ENCODE measurements around the gene HMG20A. TPM values are rescaled to one million over a fixed set of nuclear protein-coding genes. Genes with fewer than 3 reads are reported as not detected.

The HMG20A gene
- total RNA-seq, 2 donors from 2014 or later = 15.9 to 51.4 TPM

- no peak for TF ChIP-seq POLR2AphosphoS5 (IDR thresholded peaks at IDR 0.05)
- no peak for TF ChIP-seq POLR2A (IDR thresholded peaks at IDR 0.05)
- TF ChIP-seq CTCF (IDR thresholded peaks at IDR 0.05) = no peak
- Histone ChIP-seq H3K9me3 (no peaks in the 10 kb centered on the region), H3K36me3 (no peaks in the 10 kb centered on the region), H3K4me1 (replicated peaks) (no peaks in the 10 kb centered on the region), H3K27me3 (replicated peaks; ENCODE audit: insufficient read depth) (no peaks in the 10 kb centered on the region), H3K4me3 (no peak overlapping the region), H3K27ac (no peak overlapping the region)
- no peak for DNase-seq (ENCODE audit: low spot score)
- WGBS = 71% methylated on average over 5 of the region's 5 CpGs
- intact Hi-C loops (cut with DNase I) = no loop called here
Measured at GRCh38 chr15:77457191-77457904, 36.7 kb downstream of the HMG20A start.

GRCh38 chr15:77457905-77458265, 37.2 kb downstream of the HMG20A start:
- Histone ChIP-seq H3K36me3 (no peaks in the 10 kb centered on the region), H3K9me3 (no peaks in the 10 kb centered on the region), H3K27me3 (replicated peaks; ENCODE audit: insufficient read depth) (no peaks in the 10 kb centered on the region), H3K27ac (no peak overlapping the region), H3K4me1 (replicated peaks) (no peaks in the 10 kb centered on the region), H3K4me3 (no peak overlapping the region)
- intact Hi-C loops (cut with DNase I) = no loop called here
- TF ChIP-seq POLR2AphosphoS5 (IDR thresholded peaks at IDR 0.05) (no peak), CTCF (IDR thresholded peaks at IDR 0.05) (no peak), POLR2A (IDR thresholded peaks at IDR 0.05) (no peak)
- no peak for DNase-seq (ENCODE audit: low spot score)

GRCh38 chr15:77459031-77459430, 38.3 kb downstream of the HMG20A start:
- Histone ChIP-seq H3K4me1 (replicated peaks) (no peaks in the 10 kb centered on the region), H3K9me3 (no peaks in the 10 kb centered on the region), H3K4me3 (no peak overlapping the region), H3K36me3 (no peaks in the 10 kb centered on the region), H3K27me3 (replicated peaks; ENCODE audit: insufficient read depth) (no peaks in the 10 kb centered on the region), H3K27ac (no peak overlapping the region)
- no peak for DNase-seq (ENCODE audit: low spot score)
- TF ChIP-seq CTCF (IDR thresholded peaks at IDR 0.05) (no peak), POLR2AphosphoS5 (IDR thresholded peaks at IDR 0.05) (no peak), POLR2A (IDR thresholded peaks at IDR 0.05) (no peak)
- intact Hi-C loops (cut with DNase I) = no loop called here
- 92% methylated on average over 2 of the region's 2 CpGs for WGBS

GRCh38 chr15:77461486-77461885, 40.8 kb downstream of the HMG20A start:
- H3K4me1 ChIP-seq (replicated peaks) = no peaks in the 10 kb centered on the region
- H3K9me3 ChIP-seq = no peaks in the 10 kb centered on the region
- DNase-seq (ENCODE audit: low spot score) = no peak
- H3K4me3 ChIP-seq = no peak overlapping the region
- no peak overlapping the region for H3K27ac ChIP-seq
- intact Hi-C loops (cut with DNase I) = no loop called here
- H3K27me3 ChIP-seq (replicated peaks; ENCODE audit: insufficient read depth) = no peaks in the 10 kb centered on the region
- no peaks in the 10 kb centered on the region for H3K36me3 ChIP-seq
- TF ChIP-seq POLR2A (IDR thresholded peaks at IDR 0.05) = no peak
- TF ChIP-seq POLR2AphosphoS5 (IDR thresholded peaks at IDR 0.05) = no peak
- no peak for TF ChIP-seq CTCF (IDR thresholded peaks at IDR 0.05)

GRCh38 chr15:77464129-77464865, 43.6 kb downstream of the HMG20A start:
- no peak for TF ChIP-seq CTCF (IDR thresholded peaks at IDR 0.05)
- TF ChIP-seq POLR2AphosphoS5 (IDR thresholded peaks at IDR 0.05) = no peak
- no peak for TF ChIP-seq POLR2A (IDR thresholded peaks at IDR 0.05)
- no peak overlapping the region for H3K27ac ChIP-seq
- no peak for DNase-seq (ENCODE audit: low spot score)
- no peaks in the 10 kb centered on the region for H3K4me1 ChIP-seq (replicated peaks)
- no peaks in the 10 kb centered on the region for H3K36me3 ChIP-seq
- intact Hi-C loops (cut with DNase I) = no loop called here
- 97% methylated on average over 3 of the region's 3 CpGs for WGBS
- H3K9me3 ChIP-seq = no peaks in the 10 kb centered on the region
- no peak overlapping the region for H3K4me3 ChIP-seq
- H3K27me3 ChIP-seq (replicated peaks; ENCODE audit: insufficient read depth) = no peaks in the 10 kb centered on the region

Measured in prostate gland (tissue), 2 donors.